Superior temporal gyrus (tissue), 1 donor: ENCODE measurements around the gene SAXO2.
"Not testable (repeated sequence)": the region's sequence is repeated elsewhere in the genome, so short reads cannot be mapped to it uniquely, and the experiment has no call there.

ENCODE experiments used
- DNase-seq: peaks from one replicate; pipeline ENCODE4 v3.0.0-alpha.2; 2016; ENCODE audit errors: extremely low spot score

SAXO2 gene

DNA sequence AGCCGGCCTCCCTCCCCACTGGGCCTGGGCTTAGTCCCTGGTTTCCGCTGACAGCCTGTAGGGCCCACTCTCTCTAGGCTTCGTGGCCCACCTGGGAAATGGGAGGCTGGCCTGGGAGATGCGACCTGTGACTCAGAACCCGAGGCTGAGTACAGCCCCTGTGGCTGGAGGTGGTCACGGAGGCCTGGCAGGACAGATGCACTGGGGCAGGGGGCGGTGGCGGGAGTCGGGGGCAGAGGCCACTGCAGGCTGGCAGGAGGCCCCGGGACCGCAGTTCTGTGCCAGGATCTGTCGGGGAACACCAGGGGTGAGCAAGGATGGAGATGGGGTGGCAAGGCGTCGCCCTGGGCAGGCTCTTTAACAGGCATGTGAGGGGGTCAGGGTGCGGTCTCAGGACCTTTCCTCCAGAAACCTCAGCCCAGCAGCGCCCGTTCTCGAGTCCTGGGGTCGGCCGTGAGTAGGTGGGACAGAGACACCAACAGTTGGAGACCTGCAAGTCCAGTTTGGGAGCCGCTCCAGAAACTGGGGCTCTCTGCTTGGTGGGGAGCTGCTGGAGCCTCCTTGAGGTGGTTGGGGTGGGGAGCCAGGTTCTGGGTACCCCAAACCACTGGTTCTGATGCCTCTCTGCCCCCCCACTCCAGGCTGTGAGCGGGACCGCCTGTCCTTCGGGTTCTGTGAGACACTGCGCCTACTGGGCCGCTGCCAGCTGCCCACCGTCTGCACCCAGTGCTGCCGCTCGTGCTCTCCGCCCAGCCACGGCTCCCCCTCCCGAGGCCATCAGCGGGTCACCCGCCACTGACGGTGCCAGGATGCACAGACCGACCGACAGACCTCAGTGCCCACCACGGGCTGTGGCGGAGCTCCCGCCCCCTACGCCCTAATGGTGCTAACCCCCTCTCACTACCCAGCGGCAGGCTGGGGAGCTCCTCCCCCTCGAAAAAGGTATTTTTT, 71.3 kb downstream of the SAXO2 start:
- not testable (repeated sequence) for DNase-seq
